NCI-H526 (cell line): ENCODE results near the gene SAE1.

Experiments
- DNase-seq, 2 experiments: peaks; one replicate each; lab custom pipeline; 2025; lab: John Stamatoyannopoulos, UW

SAE1 gene

DNA sequence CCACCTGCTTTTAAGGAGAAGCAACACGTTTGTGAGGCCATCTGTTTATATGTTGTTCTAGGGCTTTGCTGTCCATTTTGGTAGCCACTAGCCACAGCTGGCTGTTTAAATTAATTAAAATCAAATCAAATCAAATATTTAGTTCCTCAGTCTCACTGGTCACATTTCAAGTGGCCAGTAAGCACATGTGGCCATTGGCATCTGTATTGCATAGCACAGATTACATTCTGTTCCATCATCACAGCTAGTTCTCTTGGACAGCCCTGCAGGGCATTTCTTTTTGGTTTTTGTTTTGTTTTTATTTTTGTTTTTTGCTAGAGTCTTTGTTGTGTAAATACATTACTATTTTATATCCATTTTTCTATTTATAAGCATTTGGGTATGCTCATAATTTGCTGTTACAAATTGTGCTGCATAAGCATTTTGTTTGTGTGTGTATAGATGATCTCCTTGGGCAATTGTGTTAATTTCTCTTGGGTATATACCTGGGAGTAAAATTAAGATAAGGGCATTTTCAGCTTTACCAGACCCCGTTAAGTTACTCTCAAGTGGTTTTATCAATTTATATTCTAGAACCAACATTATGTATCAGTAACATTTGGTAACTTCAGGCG, 31.3 kb downstream of the SAE1 start:
- DNase-seq: no peak

DNA sequence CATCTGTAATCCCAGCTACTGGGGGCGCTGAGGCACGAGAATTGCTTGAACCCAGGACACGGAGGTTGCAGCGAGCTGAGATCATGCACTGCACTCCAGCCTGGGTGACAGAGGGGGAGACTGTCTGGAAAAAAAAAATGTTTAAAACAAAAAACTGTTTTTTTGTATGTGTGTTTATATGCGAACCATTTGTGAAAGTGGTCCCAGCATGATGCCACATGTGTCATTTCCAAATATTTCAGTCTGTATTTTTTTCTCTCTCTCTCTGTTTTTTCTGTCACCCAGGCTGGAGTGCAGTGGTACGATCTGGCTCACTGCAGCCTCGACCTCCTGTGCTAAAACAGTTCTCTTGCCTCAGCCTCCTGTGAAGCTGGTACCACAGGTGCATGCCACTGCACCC, 37.4 kb downstream of the SAE1 start:
- DNase-seq: no peak

DNA sequence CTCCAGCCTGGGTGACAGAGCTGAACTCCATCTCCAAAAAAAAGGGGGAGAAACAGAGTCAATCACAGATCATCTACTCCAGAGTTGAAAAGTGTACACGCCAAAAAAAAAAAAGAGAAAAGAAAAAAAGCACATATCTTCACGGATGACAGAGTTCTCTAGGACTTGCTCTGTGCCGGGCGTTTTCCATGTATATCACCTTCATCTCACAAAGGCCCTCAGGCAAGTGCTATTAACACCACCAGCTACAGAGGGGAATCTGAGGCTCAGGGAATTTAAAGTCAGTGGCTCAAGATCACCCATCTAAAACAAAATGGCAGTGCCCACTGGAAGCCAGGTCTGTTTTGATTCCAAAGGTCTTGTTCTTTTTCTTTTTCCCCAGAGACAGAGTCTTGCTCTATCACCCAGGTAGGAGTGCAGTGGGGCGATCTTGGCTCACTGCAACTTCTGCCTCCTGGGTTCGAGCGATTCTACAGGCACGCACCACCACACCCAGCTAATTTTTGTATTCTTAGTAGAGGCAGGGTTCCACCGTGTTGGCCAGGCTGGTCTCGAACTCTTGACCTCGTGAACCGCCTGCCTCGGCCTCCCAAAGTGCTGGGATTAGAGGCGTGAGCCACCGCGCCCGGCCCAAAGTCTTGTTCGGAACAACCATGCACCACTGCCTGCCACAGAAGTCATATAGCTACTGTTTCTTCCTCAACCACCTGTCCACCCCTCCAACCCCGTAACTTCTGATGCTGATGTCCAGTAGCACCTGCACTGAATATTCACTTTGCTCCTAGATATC, 42.2 kb downstream of the SAE1 start:
- no peak for DNase-seq

- DNase-seq: no peak
These were observed 45.5 kb downstream of the SAE1 start for GRCh38 chr19:47176071-47176626.

- no peak for DNase-seq
These were observed 46.0 kb downstream of the SAE1 start for GRCh38 chr19:47176627-47177090.

DNA sequence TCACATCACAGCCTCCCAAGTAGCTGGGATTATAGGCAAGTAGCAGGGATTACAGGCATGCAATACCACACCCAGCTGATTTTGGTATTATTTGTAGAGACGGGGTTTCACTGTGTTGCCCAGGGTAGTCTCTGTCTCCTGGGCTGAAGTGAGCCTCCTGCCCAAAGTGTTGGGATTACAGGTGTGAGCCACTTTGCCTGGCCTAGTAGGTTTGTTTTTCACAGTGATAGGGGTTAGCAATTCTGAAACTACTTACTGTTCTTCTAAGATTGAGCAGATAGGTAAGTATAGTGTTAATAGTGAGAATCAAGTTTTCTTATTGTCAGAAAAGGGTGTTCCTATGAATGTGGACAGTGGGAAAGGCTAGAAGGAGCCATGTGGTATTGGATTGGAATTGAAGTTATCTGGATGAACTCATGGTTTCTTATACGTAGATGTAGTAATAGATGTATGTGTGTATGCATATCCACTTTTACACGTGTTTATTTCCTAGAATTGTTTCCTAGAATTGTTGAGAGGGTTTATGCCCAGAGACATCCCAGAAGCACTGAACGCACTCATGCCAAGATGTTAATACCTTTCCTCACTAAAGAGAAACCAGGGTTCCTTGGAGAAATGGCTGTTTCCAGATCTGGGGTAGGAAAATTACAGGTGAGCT, 49.1 kb downstream of the SAE1 start:
- DNase-seq: no peak

DNA sequence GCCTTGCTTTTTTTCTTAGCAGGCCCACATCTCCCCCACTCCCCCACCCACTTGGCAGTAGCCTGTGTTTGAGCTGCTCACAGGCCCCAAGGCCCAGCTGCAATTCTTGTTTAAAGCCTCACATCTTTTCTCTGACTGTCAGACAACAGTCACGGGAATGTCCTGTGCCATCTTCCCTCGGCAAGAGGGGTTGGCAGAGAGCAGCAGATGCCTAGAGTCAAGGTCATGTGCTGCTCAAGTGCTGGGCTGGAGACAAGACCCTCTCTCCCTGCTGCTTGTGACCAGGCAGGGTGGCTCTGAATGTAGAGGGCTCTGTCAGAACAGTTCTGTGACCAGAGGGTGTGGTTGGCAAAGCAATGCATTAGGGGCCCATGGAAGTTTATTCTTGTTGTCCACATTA, 53.0 kb downstream of the SAE1 start:
- no peak for DNase-seq

DNA sequence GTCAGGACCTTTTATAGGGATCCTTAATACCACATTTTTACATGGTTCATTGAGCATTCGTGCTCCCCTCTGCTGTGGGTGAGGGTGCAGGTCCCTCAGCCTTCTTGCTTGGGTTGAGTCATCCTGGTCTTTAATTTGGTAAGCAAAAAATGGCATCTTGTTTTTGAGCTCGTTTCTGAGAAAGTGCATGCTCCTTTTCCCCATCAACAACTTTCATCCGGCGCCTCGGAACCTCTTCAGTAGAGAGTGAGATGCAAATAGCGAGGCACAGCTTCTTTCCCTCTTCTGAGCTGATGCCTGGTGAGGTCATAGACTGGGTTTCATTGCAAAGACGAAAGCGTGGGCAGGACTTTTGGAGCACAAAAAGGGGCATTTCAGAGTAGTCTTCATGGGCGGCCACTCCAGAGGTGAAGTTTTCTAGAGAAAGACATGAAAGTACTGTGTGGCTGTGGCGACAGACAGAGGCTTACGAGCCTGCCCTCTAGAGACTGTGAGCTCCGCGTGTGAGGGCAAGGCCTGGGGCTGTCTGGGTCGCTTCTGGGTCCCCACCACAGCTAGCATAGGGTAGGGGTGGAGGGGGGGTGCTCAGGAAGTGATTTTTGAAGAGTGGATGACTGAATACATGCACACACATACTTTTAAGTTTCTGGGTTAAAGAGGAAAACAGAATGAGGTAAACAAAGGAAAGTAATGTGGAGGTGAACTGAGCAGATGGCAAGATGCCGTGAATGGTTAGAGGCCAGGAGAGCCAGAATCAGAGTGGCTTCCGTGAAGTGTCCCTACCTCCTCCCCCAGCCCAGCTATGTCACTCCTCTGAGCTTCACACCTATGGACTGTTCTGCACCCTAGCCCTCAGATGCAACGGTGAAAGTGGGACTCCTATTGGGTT, 56.1 kb downstream of the SAE1 start:
- no peak for DNase-seq

DNA sequence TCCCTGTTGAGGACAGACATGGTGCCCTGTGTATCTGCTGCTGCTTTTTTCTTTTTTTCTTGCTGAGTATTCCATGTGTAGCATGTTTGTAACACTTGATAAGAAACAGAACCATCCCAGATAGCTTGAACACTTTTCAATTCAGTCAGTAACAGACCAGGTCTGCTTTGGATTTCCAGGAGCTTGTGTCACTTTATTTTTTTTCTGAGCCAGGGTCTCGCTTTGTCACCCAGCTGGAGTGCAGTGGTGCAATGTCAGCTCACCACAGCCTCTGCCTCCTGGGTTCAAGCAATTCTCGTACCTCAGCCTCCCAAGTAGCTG, 56.7 kb downstream of the SAE1 start:
- DNase-seq: no peak

- DNase-seq: no peak
These were observed 57.2 kb downstream of the SAE1 start for GRCh38 chr19:47187797-47188196.

DNA sequence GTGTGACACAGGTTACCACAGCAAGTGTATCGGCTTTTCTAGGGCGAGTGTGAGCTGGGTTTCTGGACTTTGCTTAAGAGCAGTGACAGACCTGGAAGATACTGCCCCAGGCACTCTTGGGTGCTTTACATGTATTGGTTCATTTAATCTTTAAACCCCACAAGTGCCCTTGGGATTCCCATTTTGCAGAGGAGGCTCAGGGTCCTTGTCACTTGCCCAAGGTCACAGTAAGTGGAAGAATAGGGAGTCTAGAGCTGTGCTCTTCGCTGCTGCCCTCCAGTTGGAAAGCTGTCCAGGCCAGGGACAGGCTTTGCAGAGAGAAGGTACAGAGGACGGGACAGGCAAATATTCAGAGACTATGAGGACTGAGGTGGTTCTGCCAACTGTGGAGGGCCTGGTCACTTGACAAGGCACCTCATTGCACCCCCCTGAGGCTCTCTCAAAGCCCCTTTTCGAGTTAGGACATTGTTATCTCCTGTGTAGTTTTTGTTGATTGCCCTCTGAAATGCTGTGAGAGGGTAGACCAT, 57.9 kb downstream of the SAE1 start:
- DNase-seq: no peak

- DNase-seq: no peak
These were observed 59.6 kb downstream of the SAE1 start for GRCh38 chr19:47190167-47190727.

DNA sequence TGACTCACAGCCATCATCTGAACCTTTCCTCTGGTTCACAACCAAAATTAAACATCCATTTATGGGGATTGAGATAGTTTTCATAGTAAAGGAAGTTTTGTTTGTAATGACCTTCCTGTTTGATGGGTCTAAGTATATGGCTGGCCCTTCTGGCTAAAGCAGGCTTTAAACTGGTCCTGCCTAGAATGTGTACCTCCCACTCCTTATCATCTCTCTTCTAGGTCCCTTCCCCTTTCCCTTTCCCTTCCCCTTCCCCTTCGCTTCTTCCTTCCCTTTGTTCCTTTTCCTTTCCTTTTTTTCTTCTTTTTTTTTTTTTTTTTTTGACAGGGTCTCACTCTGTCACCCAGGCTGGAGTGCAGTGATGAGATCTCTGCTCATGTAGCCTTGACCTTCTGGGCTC, 64.8 kb downstream of the SAE1 start:
- DNase-seq: no peak

- no peak for DNase-seq
These were observed 66.5 kb downstream of the SAE1 start for GRCh38 chr19:47197141-47197540.

- no peak for DNase-seq
These were observed 69.9 kb downstream of the SAE1 start for GRCh38 chr19:47200530-47200929.

DNA sequence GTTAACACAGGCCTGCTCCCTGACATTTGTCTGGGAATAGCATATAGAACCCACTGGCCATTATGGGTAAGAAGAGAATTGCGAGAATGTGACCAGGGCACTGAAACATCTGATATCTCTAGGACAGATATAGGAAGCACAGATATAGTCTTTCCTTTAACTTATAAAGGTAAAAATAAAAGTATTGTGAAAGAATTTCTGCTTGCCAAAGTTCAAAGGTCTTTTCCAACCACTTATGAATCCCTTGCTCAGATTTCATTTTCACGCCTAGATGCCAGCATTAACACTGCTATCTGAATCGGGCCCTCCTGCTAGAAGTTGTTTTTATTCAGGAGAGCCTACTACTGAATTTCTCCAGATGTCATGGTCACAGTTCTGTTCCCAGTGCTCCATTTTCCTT, 72.6 kb downstream of the SAE1 start:
- DNase-seq: no peak

DNA sequence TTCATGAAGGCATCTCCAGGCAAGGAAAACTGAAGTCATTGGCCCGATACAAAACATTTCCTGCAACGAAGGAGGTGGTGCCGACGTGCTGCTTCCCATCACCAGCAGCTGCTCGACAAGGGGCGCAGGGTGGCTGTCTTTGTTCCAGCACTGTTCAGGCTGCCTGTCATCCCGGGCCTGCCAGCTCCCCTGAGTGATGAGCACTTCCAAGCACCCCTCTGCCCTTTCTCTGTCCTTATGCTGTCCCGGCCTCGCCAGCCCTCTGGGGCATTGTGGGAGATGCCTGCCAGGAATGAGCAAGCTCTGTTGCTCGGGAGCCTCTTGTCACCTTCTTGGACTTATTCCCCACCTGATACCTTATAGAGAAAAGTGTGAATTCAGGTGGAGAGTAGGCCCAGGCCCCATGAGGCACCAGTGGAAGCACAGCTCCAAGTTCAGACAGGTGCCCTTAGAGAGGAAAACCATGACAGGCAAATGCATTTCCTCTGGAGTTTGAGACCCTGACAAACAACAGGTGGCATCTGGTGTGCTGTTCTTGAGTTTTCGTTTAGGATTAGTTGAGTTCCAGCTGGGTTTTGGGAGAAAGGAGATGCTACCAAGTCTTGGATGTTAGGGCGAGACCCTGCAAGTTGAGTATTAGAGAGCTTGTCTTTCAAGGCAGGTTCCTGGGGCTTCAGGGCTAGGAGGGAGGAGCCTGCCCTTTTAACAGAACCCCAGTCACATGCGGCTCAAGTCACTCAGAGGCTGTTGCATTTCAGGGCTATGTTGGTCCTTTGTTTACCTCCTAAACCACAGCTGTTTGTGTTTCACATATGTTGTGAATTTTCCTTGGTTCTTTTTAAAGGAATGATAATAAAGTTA, 78.9 kb downstream of the SAE1 start:
- no peak for DNase-seq

DNA sequence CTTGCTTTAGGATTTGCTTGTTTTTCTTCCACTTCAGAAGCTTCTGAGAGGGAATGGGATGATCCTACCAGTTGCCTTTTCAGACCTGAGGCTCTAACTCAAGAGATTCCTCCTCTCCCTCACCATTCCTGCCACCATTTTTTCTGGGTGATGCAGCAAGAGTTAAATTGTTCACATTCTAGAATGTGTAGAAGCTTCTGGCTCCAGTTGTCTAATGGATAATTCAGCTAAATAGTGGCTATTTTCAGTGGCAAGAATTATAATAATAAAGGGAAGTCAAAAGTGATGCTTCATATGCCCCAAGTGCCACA, 79.5 kb downstream of the SAE1 start:
- DNase-seq: no peak

DNA sequence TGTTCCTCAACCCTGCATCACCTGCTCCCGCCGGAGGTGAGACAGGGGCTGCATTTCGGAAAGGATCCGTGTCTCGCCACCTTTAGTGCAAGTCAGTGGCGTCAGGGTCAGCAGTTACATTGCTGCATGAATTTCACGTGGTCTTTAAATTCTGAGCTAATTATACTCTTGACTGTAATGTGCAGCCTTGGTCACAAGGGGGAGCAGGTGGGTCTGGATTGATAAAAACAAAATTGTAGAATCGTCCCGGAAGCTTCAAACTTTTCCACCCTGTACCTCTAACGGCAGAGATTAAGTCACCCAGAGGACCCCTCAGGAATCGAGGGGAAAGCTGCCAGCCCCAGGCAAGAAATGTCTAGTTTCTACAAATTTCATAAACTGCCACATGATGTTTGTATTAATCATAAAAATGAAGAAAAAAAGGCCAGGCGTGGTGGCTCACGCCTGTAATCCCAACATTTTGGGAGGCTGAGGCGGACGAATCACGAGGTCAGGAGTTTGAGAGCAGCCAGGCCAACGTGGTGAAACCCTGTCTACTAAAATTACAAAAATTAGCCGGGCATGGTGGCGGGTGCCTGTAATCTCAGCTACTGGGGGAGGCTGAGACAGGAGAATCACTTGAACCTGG, 80.2 kb downstream of the SAE1 start:
- peak; percentile 37 to 79 for DNase-seq

DNA sequence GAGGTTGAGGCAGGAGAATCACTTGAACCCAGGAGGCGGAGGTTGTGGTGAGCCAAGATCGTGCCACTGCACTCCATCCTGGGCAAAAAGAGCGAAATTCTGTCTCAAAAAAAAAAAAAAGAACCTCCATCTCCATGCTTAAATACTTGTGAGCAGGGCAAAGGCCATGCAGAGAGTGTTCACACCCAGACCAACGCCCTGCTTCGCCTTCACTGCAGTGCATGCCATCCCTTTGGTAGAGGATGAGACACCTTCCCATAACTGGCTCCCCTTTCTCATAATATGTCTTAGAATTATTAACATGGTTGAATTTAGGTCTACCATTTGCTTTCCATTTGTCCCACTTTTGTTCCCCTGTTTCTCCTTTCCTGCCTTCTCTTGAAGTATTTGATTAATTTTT, 84.9 kb downstream of the SAE1 start:
- DNase-seq: no peak
